GM12874 (cell line): Measurements from ENCODE around the gene GABRR2.
A peak's percentile ranks its signal among the peaks of the same experiment; 100 is the strongest.

Experiments
- CTCF ChIP-seq: IDR thresholded peaks from 2 replicates; pipeline ENCODE4 v1.5.1; 2011; ENCODE audit warnings: low read depth, mild to moderate bottlenecking, control low read depth, low read length, moderate library complexity; ENCODE audit not compliant: insufficient read depth

Gene GABRR2

GRCh38 chr6:89287351-89288028 lies 27.6 kb downstream of the GABRR2 start:
- TF ChIP-seq CTCF = no peak

- no peak for TF ChIP-seq CTCF
These were observed 28.6 kb downstream of the GABRR2 start for GRCh38 chr6:89286516-89286915.

- TF ChIP-seq CTCF = no peak
These were observed 29.9 kb downstream of the GABRR2 start for GRCh38 chr6:89284963-89285735.

GRCh38 chr6:89284081-89284480 lies 31.0 kb downstream of the GABRR2 start:
- TF ChIP-seq CTCF = no peak

GRCh38 chr6:89282749-89283148 lies 32.4 kb downstream of the GABRR2 start:
- TF ChIP-seq CTCF = no peak

GRCh38 chr6:89281779-89282246 lies 33.3 kb downstream of the GABRR2 start:
- peak; percentile 90 for TF ChIP-seq CTCF

GRCh38 chr6:89278956-89279355 lies 36.1 kb downstream of the GABRR2 start:
- TF ChIP-seq CTCF = no peak
